ENCODE results near the gene GFI1.

The GFI1 gene

GRCh38 chr1:92487078-92487605, 417 bp upstream of the GFI1 start:
- no peak for DNase-seq

- peak; percentile 88 for DNase-seq
Observed at GRCh38 chr1:92485381-92486250, 1.1 kb downstream of the GFI1 start.

DNA sequence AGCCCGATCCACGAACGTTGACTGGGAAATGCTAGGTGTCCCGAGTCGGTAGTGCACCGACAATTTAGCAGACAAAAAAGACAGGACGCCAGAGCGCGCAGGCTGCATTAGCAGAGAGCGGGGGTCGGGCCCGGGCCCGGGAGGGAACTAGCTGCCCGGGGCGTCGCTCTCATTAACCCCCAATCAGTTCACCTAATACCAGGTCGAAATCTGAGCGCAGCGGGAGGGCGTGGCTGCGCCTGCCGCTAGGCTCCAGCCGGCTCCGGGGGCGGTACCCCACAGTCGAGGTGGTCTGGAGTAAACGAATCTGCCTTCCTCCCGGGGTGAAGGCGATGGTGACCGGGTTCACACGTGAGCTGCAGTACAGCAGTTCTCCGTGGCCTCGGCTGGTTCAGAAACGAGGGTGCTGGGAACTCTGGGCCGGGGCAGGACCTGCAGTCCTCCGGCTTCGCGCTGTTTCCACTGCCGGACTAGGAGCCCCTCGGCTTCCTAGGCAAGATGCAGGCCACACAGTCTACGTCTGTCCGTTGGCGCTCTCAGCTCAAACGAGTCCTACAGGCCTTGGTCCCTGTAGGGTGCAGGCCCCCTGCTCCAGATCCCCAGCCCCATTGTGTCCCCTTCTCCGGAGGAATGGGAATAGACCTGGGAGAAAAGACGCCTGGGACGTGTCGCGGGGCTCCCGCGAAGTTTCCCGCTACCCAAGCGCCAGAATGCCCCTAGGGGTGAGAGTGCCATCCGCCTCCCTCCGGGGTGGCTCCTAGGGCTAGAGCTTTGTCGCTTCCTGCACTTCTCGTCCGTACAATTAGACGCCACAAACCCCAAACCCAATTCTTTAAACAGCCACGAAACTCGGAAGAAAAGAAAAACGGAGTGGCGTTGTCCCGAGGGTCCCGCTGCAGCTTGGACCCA, 2.0 kb downstream of the GFI1 start:
- peak; percentile 71 for DNase-seq

- peak; percentile 83 for DNase-seq
Observed at GRCh38 chr1:92483610-92484471, 2.9 kb downstream of the GFI1 start.

- no peak for DNase-seq
Observed at GRCh38 chr1:92482665-92483609, 3.8 kb downstream of the GFI1 start.

DNA sequence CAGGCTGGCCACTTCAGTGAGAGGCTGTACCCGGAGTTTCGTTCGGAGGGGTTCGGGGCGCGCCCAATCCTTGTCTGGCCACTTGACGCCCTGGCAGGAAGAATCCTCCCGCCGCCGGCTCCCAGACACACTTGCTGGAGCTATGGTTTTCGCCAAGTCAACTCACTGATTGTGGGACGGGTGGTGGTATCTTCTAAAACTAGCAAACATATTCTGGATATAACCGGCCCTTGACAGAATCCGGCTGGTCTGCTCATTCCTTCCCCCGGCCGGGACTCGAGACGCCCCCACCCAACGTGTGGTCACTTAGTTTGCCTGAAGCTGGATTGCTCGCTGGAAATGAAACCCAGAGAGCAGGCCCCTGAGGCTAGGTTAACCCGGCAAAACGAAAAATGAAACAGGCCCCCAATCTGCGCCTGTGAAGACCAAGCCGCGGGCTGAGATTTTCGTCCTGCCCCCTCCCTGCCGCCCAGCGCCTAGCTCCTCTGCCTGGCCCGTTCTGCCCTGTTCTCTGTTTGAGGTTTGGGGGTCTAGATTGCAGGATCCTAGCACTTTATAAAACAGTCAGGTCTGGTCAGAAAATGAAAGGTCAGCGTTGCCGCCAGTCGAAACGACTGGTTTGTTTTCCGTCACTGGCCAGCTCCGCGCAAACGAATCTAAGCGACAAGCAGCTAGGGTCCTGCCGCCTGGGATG, 4.6 kb downstream of the GFI1 start:
- no peak for DNase-seq

DNA sequence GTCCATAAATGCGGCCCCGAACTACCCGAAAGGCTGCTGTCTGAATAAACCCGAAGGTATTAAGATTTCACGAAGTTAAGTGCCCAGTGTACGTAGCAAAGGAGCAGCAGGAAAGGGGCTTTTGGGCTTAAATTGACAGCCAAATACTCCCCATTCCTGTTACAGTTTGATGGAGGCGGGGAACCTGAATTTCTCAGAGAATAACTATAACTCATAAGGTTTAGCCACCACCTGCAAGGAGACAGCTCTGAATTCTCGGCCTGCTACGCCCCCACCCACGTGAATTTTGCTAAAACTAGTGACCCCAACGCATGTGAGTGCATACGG, 5.2 kb downstream of the GFI1 start:
- DNase-seq = no peak

DNA sequence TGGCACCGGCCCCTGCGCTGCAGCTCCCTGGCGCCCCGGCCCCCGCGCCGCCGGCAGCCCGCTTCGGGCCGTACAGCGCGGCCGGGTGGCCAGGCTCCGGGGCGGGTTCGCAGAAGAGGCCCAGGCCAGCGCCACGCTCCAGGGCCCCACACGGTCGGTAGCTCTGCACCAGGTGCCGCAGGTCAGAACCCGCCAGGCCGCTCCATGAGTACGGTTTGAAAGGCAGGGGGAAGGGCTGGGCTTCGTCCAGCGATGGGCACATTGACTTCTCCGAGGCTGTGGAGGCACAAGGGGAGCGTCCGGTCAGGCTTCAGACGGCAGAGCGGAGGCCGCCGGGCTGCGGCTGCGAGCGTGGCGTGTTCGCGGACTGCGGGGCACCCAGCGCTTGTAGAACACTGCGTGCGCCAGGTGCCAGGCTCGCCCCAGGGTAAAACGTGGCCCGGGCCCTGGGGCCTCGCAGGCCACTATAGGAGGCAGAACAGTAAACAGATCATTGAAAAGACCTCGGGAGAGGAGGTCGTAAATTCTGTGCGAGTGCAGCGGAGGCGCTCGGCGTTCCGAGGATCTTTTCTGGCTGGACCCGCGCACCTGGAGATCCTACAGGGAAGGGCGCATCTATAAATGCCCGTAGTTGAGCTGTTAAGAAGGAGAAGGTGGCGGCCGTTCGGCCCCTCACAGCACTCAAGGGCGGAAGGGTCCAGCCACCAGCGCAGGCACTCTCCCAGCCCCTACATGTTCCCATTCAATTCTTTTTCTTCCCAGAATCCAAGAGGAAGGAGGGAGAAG, 5.7 kb downstream of the GFI1 start:
- DNase-seq = no peak

- no peak for DNase-seq
Observed at GRCh38 chr1:92480200-92480812, 6.4 kb downstream of the GFI1 start.

- no peak for DNase-seq
Observed at GRCh38 chr1:92479587-92479986, 7.1 kb downstream of the GFI1 start.

DNA sequence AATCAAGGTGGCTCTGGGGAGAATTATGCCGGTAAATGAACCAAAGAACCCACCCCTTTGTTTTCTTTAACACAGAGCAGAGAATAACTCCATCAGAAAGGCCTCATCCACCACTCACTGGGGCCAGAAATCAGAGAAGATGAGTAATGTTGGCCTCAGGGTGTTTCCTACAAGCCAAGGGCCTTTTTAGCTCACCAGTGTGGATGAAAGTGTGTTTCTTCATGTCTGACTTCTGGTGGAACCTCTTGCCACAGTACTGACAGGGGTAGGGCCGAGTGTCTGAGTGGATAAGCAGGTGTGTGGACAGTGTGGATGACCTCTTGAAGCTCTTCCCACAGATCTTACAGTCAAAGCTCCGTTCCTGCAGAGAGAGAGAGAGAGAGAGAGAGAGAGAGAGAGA, 8.3 kb downstream of the GFI1 start:
- no peak for DNase-seq

DNA sequence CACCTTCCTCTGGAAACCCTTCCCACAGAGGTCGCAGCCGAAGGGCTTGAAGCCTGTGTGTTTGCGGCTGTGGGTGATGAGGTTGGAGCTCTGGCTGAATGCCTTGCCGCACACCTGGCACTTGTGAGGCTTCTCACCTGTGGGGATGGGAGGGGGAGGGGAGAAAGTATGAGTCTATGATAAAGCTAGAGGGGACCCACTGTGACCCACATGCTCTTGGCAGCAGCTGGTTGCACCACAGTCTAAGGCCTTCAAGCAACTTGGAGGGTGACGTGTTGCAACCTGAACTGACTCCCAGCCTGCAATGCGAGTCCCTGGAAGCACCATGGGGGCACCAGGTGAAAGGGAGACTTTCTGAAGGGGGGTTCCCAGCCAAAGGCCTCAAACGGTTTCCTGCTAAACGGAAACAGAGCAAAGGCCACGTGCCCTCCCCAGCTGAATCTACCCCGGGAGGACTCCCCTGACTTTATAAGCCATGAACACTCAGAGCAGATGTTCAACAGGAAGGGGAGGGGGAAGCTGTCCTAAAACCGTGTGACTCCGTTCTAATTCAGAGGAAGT, 10.6 kb downstream of the GFI1 start:
- DNase-seq = peak; percentile 74

GRCh38 chr1:92475029-92475428, 11.7 kb downstream of the GFI1 start:
- no peak for DNase-seq

DNA sequence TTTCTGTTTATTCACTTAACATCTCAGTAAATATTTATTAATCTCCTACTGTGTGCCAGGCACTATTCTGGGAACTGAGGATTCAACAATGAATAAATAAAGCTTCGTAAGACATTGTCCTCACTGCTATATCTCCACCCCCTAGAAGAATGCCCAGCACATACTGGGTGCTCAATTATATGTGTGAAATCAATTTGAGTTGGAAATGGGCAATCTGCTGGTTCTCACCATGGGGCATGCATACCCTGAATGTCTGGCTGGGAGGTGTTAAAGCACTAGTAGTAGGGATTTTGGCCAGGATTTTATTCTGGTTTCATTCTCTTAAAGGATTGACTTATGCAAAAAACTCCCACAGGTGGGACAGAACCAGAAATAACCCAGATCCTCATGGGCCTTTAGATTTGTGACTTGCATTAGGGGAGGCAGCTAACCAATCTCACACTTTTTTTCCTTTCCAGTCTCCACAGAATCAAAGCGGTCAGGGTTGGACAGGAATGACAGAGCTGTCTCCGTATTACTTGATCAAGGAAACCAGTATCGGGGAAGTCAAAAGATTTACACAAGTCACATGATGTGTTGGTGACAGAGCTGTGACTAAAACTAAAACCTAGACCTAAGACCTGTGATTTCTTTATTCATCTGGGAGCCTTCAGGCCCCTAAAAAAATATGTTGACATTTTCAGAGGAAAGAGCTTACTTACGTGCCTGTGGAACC, 12.8 kb downstream of the GFI1 start:
- DNase-seq = no peak

DNA sequence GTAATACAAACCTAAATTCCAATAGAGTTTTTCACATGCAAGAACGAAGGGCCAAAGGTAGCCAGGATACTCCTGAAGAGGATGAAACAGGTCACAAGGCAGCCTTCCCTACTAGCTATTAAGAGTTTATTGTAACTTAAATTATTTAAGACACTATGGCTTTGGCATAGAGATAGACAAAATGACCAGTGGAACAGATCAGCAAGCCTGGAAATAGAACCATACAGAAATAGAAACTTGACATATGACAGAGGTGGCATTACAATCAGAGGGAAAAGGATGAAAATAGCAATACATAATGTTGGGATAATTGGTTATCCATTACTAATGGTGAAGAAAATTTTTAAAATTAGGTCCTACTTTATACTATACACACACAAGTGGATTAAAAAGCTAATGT, 16.5 kb downstream of the GFI1 start:
- no peak for DNase-seq

DNA sequence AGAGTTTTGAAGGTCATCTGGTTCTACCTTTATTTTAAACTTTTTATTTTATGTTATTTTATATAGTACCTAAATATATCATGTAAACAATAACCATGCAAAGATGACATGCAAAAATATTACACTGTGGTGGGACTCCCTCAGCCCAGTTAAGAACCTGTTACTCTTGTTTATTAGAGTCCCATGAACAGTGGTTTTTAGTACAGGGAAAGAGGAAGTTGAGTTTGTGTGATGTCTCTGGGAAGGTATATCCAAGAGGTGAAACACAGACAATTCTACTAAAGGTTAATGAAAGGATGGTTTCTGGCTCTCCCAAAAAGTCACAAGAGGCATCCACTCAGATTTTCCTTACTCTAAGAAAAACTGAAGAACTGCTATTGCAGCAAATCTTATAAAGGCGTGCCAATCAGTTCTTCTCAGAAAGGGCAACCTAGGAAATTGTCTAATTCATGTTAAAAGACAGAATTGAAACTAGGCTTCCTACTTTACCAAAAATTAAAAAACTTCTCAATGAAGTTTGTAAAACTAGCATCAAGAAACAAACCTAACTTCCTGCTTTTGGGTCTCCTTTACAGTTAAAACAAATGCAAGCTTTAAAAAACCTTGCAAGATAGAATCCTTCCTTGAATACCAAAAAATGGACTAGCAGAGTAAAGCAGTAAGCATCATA, 19.9 kb downstream of the GFI1 start:
- peak; percentile 53 for DNase-seq

DNA sequence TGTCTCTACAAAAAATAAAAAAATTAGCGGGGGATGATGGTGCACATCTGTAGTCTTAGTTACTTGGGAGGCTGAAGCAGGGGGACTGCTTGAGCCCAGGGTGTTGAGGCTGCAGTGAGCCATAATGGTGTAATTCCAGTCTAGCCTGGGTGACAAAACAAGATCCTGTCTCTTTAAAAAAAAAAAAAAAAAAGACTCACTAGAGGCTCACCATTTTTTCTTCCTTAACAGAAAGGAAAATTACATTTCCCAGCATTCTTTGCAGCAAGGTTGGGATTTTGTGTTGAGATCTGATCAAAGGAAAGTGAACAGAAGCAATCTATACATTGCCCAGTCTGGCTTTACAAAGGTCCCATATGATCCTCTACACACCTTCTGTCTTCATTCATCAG, 21.5 kb downstream of the GFI1 start:
- no peak for DNase-seq
